ENCODE data around the gene GRAMD2A.

The GRAMD2A gene

GRCh38 chr15:72141171-72142084 lies 56.2 kb downstream of the GRAMD2A start:
- in situ Hi-C loops (cut with MboI; ENCODE audit: low sequenced_read_pairs): no loop called here

GRCh38 chr15:72140088-72140487 lies 57.5 kb downstream of the GRAMD2A start:
- in situ Hi-C loops (cut with MboI; ENCODE audit: low sequenced_read_pairs): no loop called here

- in situ Hi-C loops (cut with MboI; ENCODE audit: low sequenced_read_pairs): no loop called here
Observed at GRCh38 chr15:72139667-72140066, 57.9 kb downstream of the GRAMD2A start.

- in situ Hi-C loops (cut with MboI; ENCODE audit: low sequenced_read_pairs): no loop called here
Observed at GRCh38 chr15:72136170-72137051, 61.2 kb downstream of the GRAMD2A start.

GRCh38 chr15:72135719-72136118 lies 61.9 kb downstream of the GRAMD2A start:
- in situ Hi-C loops (cut with MboI; ENCODE audit: low sequenced_read_pairs): no loop called here

GRCh38 chr15:72133211-72133610 lies 64.4 kb downstream of the GRAMD2A start:
- in situ Hi-C loops (cut with MboI; ENCODE audit: low sequenced_read_pairs): no loop called here

GRCh38 chr15:72131922-72132321 lies 65.7 kb downstream of the GRAMD2A start:
- in situ Hi-C loops (cut with MboI; ENCODE audit: low sequenced_read_pairs): no loop called here

GRCh38 chr15:72130272-72130671 lies 67.3 kb downstream of the GRAMD2A start:
- in situ Hi-C loops (cut with MboI; ENCODE audit: low sequenced_read_pairs): no loop called here

- in situ Hi-C loops (cut with MboI; ENCODE audit: low sequenced_read_pairs): no loop called here
Observed at GRCh38 chr15:72128359-72128758, 69.2 kb downstream of the GRAMD2A start.

GRCh38 chr15:72127724-72128322 lies 69.8 kb downstream of the GRAMD2A start:
- in situ Hi-C loops (cut with MboI; ENCODE audit: low sequenced_read_pairs): no loop called here

GRCh38 chr15:72124218-72124617 lies 73.4 kb downstream of the GRAMD2A start:
- in situ Hi-C loops (cut with MboI; ENCODE audit: low sequenced_read_pairs): no loop called here

- in situ Hi-C loops (cut with MboI; ENCODE audit: low sequenced_read_pairs): no loop called here
Observed at GRCh38 chr15:72118017-72118978, 79.3 kb downstream of the GRAMD2A start, which contains the start of the genes MYO9A and SENP8. TSS of gene MYO9A (minus strand) at chr15:72118150. CDS start at chr15:72046563, 71,587 bp downstream. TSS of gene SENP8 (plus strand) at chr15:72118403. CDS start at chr15:72139624, 21,221 bp downstream.

- in situ Hi-C loops (cut with MboI; ENCODE audit: low sequenced_read_pairs): no loop called here
Observed at GRCh38 chr15:72117486-72118016, 80.0 kb downstream of the GRAMD2A start.

- in situ Hi-C loops (cut with MboI; ENCODE audit: low sequenced_read_pairs): no loop called here
Observed at GRCh38 chr15:72116731-72117485, 80.7 kb downstream of the GRAMD2A start.

- in situ Hi-C loops (cut with MboI; ENCODE audit: low sequenced_read_pairs): no loop called here
Observed at GRCh38 chr15:72113347-72114031, 84.1 kb downstream of the GRAMD2A start.

GRCh38 chr15:72112805-72113204 lies 84.8 kb downstream of the GRAMD2A start:
- in situ Hi-C loops (cut with MboI; ENCODE audit: low sequenced_read_pairs): no loop called here

- in situ Hi-C loops (cut with MboI; ENCODE audit: low sequenced_read_pairs): no loop called here
Observed at GRCh38 chr15:72112116-72112515, 85.5 kb downstream of the GRAMD2A start.

- in situ Hi-C loops (cut with MboI; ENCODE audit: low sequenced_read_pairs): no loop called here
Observed at GRCh38 chr15:72110355-72110754, 87.2 kb downstream of the GRAMD2A start.
